Nucleus accumbens (tissue), 56 donors: ENCODE measurements around the gene HIF3A.
"Not testable (repeated sequence)": the region's sequence is repeated elsewhere in the genome, so short reads cannot be mapped to it uniquely, and the experiment has no call there.

ENCODE experiments used
- DNase-seq, 56 donors: peaks; one replicate each; lab custom pipeline; 2025; lab: John Stamatoyannopoulos, UW

The HIF3A gene

GRCh38 chr19:46296722-46297461, at the start of gene HIF3A:
HIF3A (plus strand) TSS chr19:46297042; CDS start chr19:46297077, 35 bp downstream.
- peak in 48 of 56 donors; percentile 3 to 77 (median 29) for DNase-seq

GRCh38 chr19:46250076-46250735, 46.6 kb upstream of the HIF3A start:
- DNase-seq = no peak

GRCh38 chr19:46251416-46251815, 45.4 kb upstream of the HIF3A start:
- peak in 1 of 56 donors; percentile 2 for DNase-seq

GRCh38 chr19:46254776-46255175, 42.1 kb upstream of the HIF3A start:
- no peak for DNase-seq

- no peak for DNase-seq
Measured at GRCh38 chr19:46256855-46257254, 40.0 kb upstream of the HIF3A start.

GRCh38 chr19:46261501-46261900, 35.3 kb upstream of the HIF3A start:
- not testable (repeated sequence) for DNase-seq

- not testable (repeated sequence) for DNase-seq
Measured at GRCh38 chr19:46262684-46263296, 34.1 kb upstream of the HIF3A start.

- not testable (repeated sequence) for DNase-seq
Measured at GRCh38 chr19:46264801-46265200, 32.0 kb upstream of the HIF3A start.

- peak in 50 of 56 donors; percentile 4 to 84 (median 42) for DNase-seq
Measured at GRCh38 chr19:46265217-46265828, 31.5 kb upstream of the HIF3A start.

GRCh38 chr19:46269101-46269500, 27.7 kb upstream of the HIF3A start:
- DNase-seq = no peak

GRCh38 chr19:46270521-46271256, 26.2 kb upstream of the HIF3A start:
- no peak for DNase-seq

GRCh38 chr19:46271481-46272197, 25.2 kb upstream of the HIF3A start:
- no peak for DNase-seq

- DNase-seq = not testable (repeated sequence)
Measured at GRCh38 chr19:46273931-46274330, 22.9 kb upstream of the HIF3A start.

GRCh38 chr19:46279177-46279576, 17.7 kb upstream of the HIF3A start:
- no peak for DNase-seq

- DNase-seq = no peak
Measured at GRCh38 chr19:46283771-46284170, 13.1 kb upstream of the HIF3A start.

- DNase-seq = no peak
Measured at GRCh38 chr19:46284635-46285034, 12.2 kb upstream of the HIF3A start.

- no peak for DNase-seq
Measured at GRCh38 chr19:46287585-46287984, 9.3 kb upstream of the HIF3A start.

- no peak for DNase-seq
Measured at GRCh38 chr19:46288896-46289588, 7.8 kb upstream of the HIF3A start.
